WERI-Rb-1 (cell line): ENCODE results near the gene EXTL1.

ENCODE experiments used
- DNase-seq: peaks from one replicate; pipeline ENCODE4 v3.0.0-alpha.2; 2020
- H3K27ac ChIP-seq: fragments of 250-450 bp; sonication (Bioruptor Pico); 2 replicates; pipeline ENCODE4 v1.5.1; 2020; ENCODE audit warnings: mild to moderate bottlenecking, moderate library complexity
- H3K27me3 ChIP-seq: fragments of 250-450 bp; sonication (Bioruptor Pico); 2 replicates; pipeline ENCODE4 v1.5.1; 2021; ENCODE audit warnings: mild to moderate bottlenecking, low read depth, moderate library complexity; ENCODE audit not compliant: insufficient read depth, severe bottlenecking
- H3K36me3 ChIP-seq: fragments of 250-450 bp; sonication (Bioruptor Pico); 2 replicates; pipeline ENCODE4 v1.5.1; 2020; ENCODE audit warnings: mild to moderate bottlenecking, moderate library complexity
- H3K4me3 ChIP-seq: 2 replicates; pipeline ENCODE4 v1.5.1; 2011; ENCODE audit warnings: low read depth, mild to moderate bottlenecking, control low read depth, low read length
- H3K9me3 ChIP-seq: fragments of 250-450 bp; sonication (Bioruptor Pico); 2 replicates; pipeline ENCODE4 v1.5.1; 2021; ENCODE audit warnings: mild to moderate bottlenecking, moderate library complexity; ENCODE audit not compliant: severe bottlenecking
- CTCF ChIP-seq: IDR thresholded peaks from 2 replicates; pipeline ENCODE4 v1.5.1; 2011; ENCODE audit warnings: low read depth, mild to moderate bottlenecking, control low read depth, inconsistent platforms, low read length

EXTL1 gene

GRCh38 chr1:26038477-26038876 lies 16.9 kb downstream of the EXTL1 start:
- no peaks in the 10 kb centered on the region for H3K36me3 ChIP-seq
- TF ChIP-seq CTCF: no peak
- DNase-seq: no peak
- no peaks in the 10 kb centered on the region for H3K9me3 ChIP-seq
- H3K27me3 ChIP-seq: no peaks in the 10 kb centered on the region
- no peak overlapping the region for H3K27ac ChIP-seq
- H3K4me3 ChIP-seq: no peak overlapping the region

GRCh38 chr1:26038904-26039303 lies 17.3 kb downstream of the EXTL1 start:
- no peaks in the 10 kb centered on the region for H3K27me3 ChIP-seq
- no peak for DNase-seq
- no peaks in the 10 kb centered on the region for H3K9me3 ChIP-seq
- no peak overlapping the region for H3K27ac ChIP-seq
- no peaks in the 10 kb centered on the region for H3K36me3 ChIP-seq
- no peak overlapping the region for H3K4me3 ChIP-seq
- TF ChIP-seq CTCF: no peak

DNA sequence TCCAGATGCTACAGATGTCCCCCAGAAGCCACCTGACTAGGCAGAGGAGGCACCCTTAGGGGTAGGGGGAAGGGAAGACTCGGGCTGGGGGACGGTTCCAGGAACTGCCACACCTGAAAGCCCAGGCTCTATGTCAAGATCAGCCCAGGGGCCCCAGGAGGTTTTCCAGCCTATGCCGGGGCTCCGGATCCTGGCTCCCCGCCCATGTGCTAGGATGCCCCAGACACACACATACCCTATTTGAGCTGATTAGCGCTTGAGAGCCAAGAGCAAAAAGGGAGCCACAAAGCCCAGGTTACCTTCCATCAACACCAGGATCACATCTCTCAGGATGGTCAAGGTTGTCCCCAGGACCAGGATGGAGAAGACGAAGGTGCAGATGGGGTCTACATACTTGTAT lies 19.8 kb downstream of the EXTL1 start:
- Histone ChIP-seq H3K4me3 (no peak overlapping the region), H3K27ac (no peak overlapping the region), H3K9me3 (no peaks in the 10 kb centered on the region), H3K36me3 (no peaks in the 10 kb centered on the region), H3K27me3 (no peaks in the 10 kb centered on the region)
- TF ChIP-seq CTCF: no peak
- DNase-seq: no peak

GRCh38 chr1:26041978-26042377 lies 20.4 kb downstream of the EXTL1 start:
- no peak for DNase-seq
- Histone ChIP-seq H3K27me3 (no peaks in the 10 kb centered on the region), H3K4me3 (no peak overlapping the region), H3K36me3 (no peaks in the 10 kb centered on the region), H3K27ac (no peak overlapping the region), H3K9me3 (no peaks in the 10 kb centered on the region)
- TF ChIP-seq CTCF: no peak

DNA sequence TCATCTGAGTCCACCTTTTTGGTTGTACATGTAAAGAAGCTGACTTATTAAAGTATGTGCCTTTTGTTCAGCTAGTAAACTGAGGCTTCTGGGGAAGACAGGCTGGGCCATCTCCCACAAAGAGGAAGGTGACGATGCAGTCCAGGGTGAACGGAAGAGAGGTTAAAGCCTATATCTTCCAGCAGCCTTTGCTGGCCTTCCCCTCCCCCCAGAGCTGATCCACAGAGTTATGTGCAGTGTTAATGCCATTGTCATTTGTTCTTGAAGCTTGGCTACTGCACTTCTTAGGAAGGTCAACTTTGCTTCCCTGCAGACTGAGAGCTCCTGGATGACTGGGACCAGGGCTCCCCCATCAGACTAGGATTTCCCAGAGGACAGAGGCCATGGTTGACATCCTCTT lies 22.2 kb downstream of the EXTL1 start:
- no peak overlapping the region for H3K4me3 ChIP-seq

More for the DNA sequence above, 22.2 kb downstream of the EXTL1 start:
- no peaks in the 10 kb centered on the region for H3K27me3 ChIP-seq
- H3K27ac ChIP-seq: no peak overlapping the region
- no peak for TF ChIP-seq CTCF
- H3K36me3 ChIP-seq: no peaks in the 10 kb centered on the region
- DNase-seq: peak; percentile 39
- no peaks in the 10 kb centered on the region for H3K9me3 ChIP-seq
